Activated naive CD8-positive, alpha-beta T cell treated with anti-CD3 and anti-CD28 coated beads, Interleukin-2, amount 10 ng/mL, durations not matched to agents 7 days and 5 days (primary cell): ENCODE data around the gene TM4SF4. TPM values are rescaled to one million over a fixed set of nuclear protein-coding genes. Genes with fewer than 3 reads are reported as not detected.
"Not testable (repeated sequence)": the region's sequence is repeated elsewhere in the genome, so short reads cannot be mapped to it uniquely, and the experiment has no call there.

Experiments used
- ATAC-seq: fragments of 150-1000 bp; cut with Tn5 transposase; one replicate; pipeline ENCODE4 v1.10.0; 2021; ENCODE audit warnings: low read depth, moderate library complexity
- POLR2A ChIA-PET: fragments of 350-600 bp; sonication (Branson Sonifier 250); formaldehyde crosslinking; loops from one replicate; lab custom pipeline; 2021; ENCODE audit warnings: antibody characterized with exemption; lab: Charles Lee
- DNase-seq: peaks from one replicate; pipeline ENCODE4 v3.0.0; 2021
- H3K27ac Mint-ChIP-seq: one replicate; pipeline ENCODE4 v1.8.0; 2022; ENCODE audit warnings: mild to moderate bottlenecking, mixed read lengths
- H3K27me3 Mint-ChIP-seq: one replicate; pipeline ENCODE4 v1.8.0; 2022; ENCODE audit warnings: mild to moderate bottlenecking, moderate library complexity, mixed read lengths
- H3K36me3 Mint-ChIP-seq: one replicate; pipeline ENCODE4 v1.8.0; 2021; ENCODE audit warnings: mild to moderate bottlenecking, mixed read lengths
- H3K4me1 Mint-ChIP-seq: one replicate; pipeline ENCODE4 v1.8.0; 2021; ENCODE audit warnings: mixed read lengths
- H3K4me3 Mint-ChIP-seq: one replicate; pipeline ENCODE4 v1.8.0; 2022; ENCODE audit warnings: mild to moderate bottlenecking, moderate library complexity, mixed read lengths
- H3K9me3 Mint-ChIP-seq: one replicate; pipeline ENCODE4 v1.8.0; 2021; ENCODE audit warnings: mixed read lengths
- total RNA-seq, 2 experiments: library from RNA; stranded (reverse); gene quantifications; one replicate each; pipeline ENCODE4 v1.2.3, GENCODE V29; 2021

The TM4SF4 gene
- total RNA-seq, 2 experiments from 2014 or later: not detected

DNA sequence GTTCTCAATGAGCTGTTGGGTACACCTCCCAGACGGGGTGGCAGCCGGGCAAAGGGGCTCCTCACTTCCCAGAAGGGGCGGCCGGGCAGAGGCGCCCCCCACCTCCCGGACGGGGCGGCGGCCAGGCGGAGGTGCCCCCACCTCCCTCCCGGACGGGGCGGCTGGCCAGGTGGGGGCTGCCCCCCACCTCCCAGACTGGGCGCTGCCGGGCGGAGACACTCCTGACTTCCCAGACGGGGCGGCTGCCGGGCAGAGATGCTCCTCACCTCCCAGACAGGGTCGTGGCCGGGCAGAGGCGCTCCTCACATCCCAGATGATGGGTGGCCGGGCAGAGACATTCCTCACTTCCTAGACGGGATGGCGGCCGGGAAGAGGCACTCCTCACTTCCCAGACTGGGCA, 29.6 kb upstream of the TM4SF4 start:
- POLR2A ChIA-PET, H3K36me3 Mint-ChIP-seq, H3K4me1 Mint-ChIP-seq, H3K27me3 Mint-ChIP-seq, H3K27ac Mint-ChIP-seq, ATAC-seq, H3K9me3 Mint-ChIP-seq, H3K4me3 Mint-ChIP-seq, DNase-seq: not testable (repeated sequence)

- H3K4me3 Mint-ChIP-seq: no peak overlapping the region
- H3K27me3 Mint-ChIP-seq: peaks cover 2% of the 10 kb centered on the region
- no peaks in the 10 kb centered on the region for H3K4me1 Mint-ChIP-seq
- peaks cover 3% of the 10 kb centered on the region for H3K9me3 Mint-ChIP-seq
- DNase-seq (no peak), ATAC-seq (no peak)
- no peak overlapping the region for H3K27ac Mint-ChIP-seq
- H3K36me3 Mint-ChIP-seq: no peaks in the 10 kb centered on the region
- POLR2A ChIA-PET: no interaction called here
Measured at GRCh38 chr3:149448331-149448831, 26.1 kb upstream of the TM4SF4 start.

- H3K4me3 Mint-ChIP-seq: no peak overlapping the region
- no peak overlapping the region for H3K27ac Mint-ChIP-seq
- H3K27me3 Mint-ChIP-seq: peaks cover 3% of the 10 kb centered on the region
- peaks cover 3% of the 10 kb centered on the region for H3K9me3 Mint-ChIP-seq
- ATAC-seq (no peak), DNase-seq (no peak)
- POLR2A ChIA-PET: no interaction called here
- no peaks in the 10 kb centered on the region for H3K36me3 Mint-ChIP-seq
- H3K4me1 Mint-ChIP-seq: no peaks in the 10 kb centered on the region
Measured at GRCh38 chr3:149449182-149449581, 25.3 kb upstream of the TM4SF4 start.

- no peak for DNase-seq
- H3K27ac Mint-ChIP-seq: no peak overlapping the region
- POLR2A ChIA-PET: no interaction called here
- peaks cover 3% of the 10 kb centered on the region for H3K9me3 Mint-ChIP-seq
- H3K4me3 Mint-ChIP-seq: no peak overlapping the region
- H3K4me1 Mint-ChIP-seq: no peaks in the 10 kb centered on the region
- no peaks in the 10 kb centered on the region for H3K36me3 Mint-ChIP-seq
- ATAC-seq: no peak
- H3K27me3 Mint-ChIP-seq: peaks cover 5% of the 10 kb centered on the region
Measured at GRCh38 chr3:149449799-149450198, 24.7 kb upstream of the TM4SF4 start.

DNA sequence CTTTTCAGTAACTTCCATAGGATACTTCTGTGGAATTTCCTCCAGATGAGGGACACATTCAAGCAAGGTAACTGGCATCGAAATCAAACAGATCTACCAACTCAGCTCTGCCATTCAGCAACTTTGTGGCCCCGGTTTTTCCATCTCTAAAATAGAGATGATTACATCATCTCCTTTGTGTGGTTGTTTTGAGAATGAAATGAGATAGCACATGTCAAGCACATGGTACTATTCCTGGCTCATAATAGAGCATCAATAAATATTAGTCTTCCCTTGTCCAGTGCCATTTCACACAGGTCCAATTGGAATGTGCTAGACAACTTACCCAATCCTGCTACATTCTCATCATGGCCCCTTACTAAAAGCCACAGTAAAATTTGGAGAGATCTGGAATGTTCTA, 24.2 kb upstream of the TM4SF4 start:
- POLR2A ChIA-PET: no interaction called here

DNA sequence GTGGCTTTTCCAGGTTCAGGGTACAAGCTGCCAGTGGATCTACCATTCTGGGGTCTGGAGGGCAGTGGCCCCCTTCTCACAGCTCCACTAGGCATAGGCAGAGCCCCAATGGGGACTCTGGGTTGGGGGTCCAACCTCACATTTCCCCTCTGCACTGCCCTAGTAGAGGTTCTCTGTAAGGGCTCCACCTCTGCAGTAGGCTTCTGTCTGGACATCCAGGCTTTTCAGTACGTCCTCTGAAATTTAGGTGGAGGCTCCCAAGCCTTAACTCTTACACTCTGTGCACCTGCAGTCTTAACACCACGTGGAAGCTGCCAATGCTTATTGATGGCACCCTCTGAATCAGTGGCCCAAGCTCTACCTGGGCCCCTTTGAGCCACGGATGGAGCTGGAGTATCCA, 22.5 kb upstream of the TM4SF4 start:
- H3K9me3 Mint-ChIP-seq: peaks cover 3% of the 10 kb centered on the region
- no peak overlapping the region for H3K27ac Mint-ChIP-seq
- no peaks in the 10 kb centered on the region for H3K36me3 Mint-ChIP-seq
- DNase-seq: no peak
- POLR2A ChIA-PET: no interaction called here
- no peak for ATAC-seq
- H3K4me1 Mint-ChIP-seq: no peaks in the 10 kb centered on the region
- H3K4me3 Mint-ChIP-seq: no peak overlapping the region
- H3K27me3 Mint-ChIP-seq: peaks cover 14% of the 10 kb centered on the region

More for the DNA sequence above, 24.2 kb upstream of the TM4SF4 start:
- peaks cover 3% of the 10 kb centered on the region for H3K9me3 Mint-ChIP-seq
- no peak for DNase-seq
- H3K36me3 Mint-ChIP-seq: no peaks in the 10 kb centered on the region
- no peak overlapping the region for H3K27ac Mint-ChIP-seq
- no peak for ATAC-seq
- H3K4me3 Mint-ChIP-seq: no peak overlapping the region
- H3K4me1 Mint-ChIP-seq: no peaks in the 10 kb centered on the region
- peaks cover 8% of the 10 kb centered on the region for H3K27me3 Mint-ChIP-seq

GRCh38 chr3:149453140-149453805, 21.2 kb upstream of the TM4SF4 start:
- no peak overlapping the region for H3K27ac Mint-ChIP-seq
- no peaks in the 10 kb centered on the region for H3K4me1 Mint-ChIP-seq
- ATAC-seq (no peak), DNase-seq (no peak)
- H3K9me3 Mint-ChIP-seq: peaks cover 3% of the 10 kb centered on the region
- POLR2A ChIA-PET: no interaction called here
- H3K36me3 Mint-ChIP-seq: no peaks in the 10 kb centered on the region
- H3K4me3 Mint-ChIP-seq: no peak overlapping the region
- H3K27me3 Mint-ChIP-seq: peaks cover 17% of the 10 kb centered on the region

DNA sequence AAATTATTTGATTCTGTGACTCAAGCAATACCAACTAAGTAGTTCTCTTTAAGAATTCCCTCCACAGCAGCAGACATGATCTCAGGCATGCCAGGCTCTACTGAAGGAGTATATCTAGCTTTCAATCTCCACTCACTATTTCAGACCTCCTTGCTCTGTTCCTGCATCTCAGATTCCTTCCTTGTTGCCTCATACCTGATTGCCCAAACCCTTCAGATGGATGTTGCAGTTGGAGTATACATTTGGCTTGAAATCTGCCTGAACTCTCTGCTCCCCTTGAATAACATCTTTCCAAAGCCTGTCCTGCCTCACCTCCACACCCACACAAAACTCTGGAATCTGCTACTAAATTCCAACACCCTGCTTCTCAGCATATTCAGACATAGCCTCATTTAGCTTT, 19.8 kb upstream of the TM4SF4 start:
- Mint-ChIP-seq H3K27me3 (peaks cover 17% of the 10 kb centered on the region), H3K36me3 (no peaks in the 10 kb centered on the region)
- POLR2A ChIA-PET: no interaction called here

DNA sequence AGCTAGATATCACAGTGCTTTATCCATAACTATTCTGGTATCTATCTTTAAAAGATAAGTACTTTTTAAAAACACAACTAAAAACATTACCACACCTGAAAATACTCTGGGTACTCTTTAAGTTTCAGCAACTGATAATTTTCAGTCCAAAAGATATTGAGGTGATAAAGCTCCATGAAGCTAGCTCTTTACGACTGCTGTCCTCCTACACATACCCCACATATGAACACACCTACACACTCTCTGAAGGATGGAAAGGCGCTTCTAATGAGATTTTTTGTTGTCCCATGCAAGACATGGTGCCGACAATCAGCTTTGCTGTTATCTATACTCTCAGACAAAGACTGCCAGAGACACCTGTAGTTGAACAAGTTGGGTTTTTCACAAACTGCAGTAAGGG, 19.1 kb upstream of the TM4SF4 start:
- Mint-ChIP-seq H3K27ac (no peak overlapping the region), H3K4me3 (no peak overlapping the region), H3K9me3 (no peaks in the 10 kb centered on the region), H3K4me1 (no peaks in the 10 kb centered on the region), H3K36me3 (no peaks in the 10 kb centered on the region), H3K27me3 (peaks cover 17% of the 10 kb centered on the region)
- ATAC-seq (no peak), DNase-seq (no peak)
- POLR2A ChIA-PET: no interaction called here

More for the DNA sequence above, 19.8 kb upstream of the TM4SF4 start:
- peaks cover 3% of the 10 kb centered on the region for H3K9me3 Mint-ChIP-seq
- no peak for ATAC-seq
- no peak overlapping the region for H3K27ac Mint-ChIP-seq
- H3K4me1 Mint-ChIP-seq: no peaks in the 10 kb centered on the region
- DNase-seq: no peak
- no peak overlapping the region for H3K4me3 Mint-ChIP-seq

- POLR2A ChIA-PET: no interaction called here
- peaks cover 17% of the 10 kb centered on the region for H3K27me3 Mint-ChIP-seq
- DNase-seq (no peak), ATAC-seq (no peak)
- H3K9me3 Mint-ChIP-seq: no peaks in the 10 kb centered on the region
- H3K27ac Mint-ChIP-seq: no peak overlapping the region
- H3K4me1 Mint-ChIP-seq: no peaks in the 10 kb centered on the region
- H3K4me3 Mint-ChIP-seq: no peak overlapping the region
- H3K36me3 Mint-ChIP-seq: no peaks in the 10 kb centered on the region
Measured at GRCh38 chr3:149455989-149456388, 18.5 kb upstream of the TM4SF4 start.

- Mint-ChIP-seq H3K27ac (no peak overlapping the region), H3K4me3 (no peak overlapping the region), H3K4me1 (no peaks in the 10 kb centered on the region), H3K36me3 (no peaks in the 10 kb centered on the region), H3K9me3 (no peaks in the 10 kb centered on the region), H3K27me3 (peaks cover 20% of the 10 kb centered on the region)
- DNase-seq: no peak
- POLR2A ChIA-PET: interaction anchor here (0.6 kb wide), 1 partner anchor 372 kb away, joined by 3 read pairs; no protein-coding TSS in a partner anchor
- ATAC-seq: no peak
Measured at GRCh38 chr3:149459491-149460059, 14.9 kb upstream of the TM4SF4 start.

DNA sequence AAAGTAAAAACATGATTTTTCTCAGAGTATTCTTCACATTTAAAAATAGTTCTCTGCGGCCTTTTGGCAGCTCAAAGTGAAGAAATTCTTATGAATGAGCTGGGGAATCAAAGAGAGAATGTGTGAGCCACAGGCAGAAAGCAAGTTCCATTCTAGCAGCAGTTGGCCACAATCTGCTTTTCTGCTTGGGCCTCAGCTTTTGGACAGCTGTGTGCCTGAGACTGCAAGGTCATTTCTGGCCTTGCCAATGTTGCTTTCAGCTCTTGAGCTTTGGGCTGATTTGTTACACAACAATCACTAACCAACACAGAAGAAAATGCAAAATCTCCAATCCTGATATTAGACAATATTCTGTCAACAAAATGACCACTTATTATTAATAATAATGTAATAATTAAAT, 14.4 kb upstream of the TM4SF4 start:
- POLR2A ChIA-PET: interaction anchor here (0.6 kb wide), 1 partner anchor 373 kb away, joined by 3 read pairs; no protein-coding TSS in a partner anchor
- H3K27me3 Mint-ChIP-seq: peaks cover 17% of the 10 kb centered on the region
- ATAC-seq: no peak

GRCh38 chr3:149462051-149462450, 12.4 kb upstream of the TM4SF4 start:
- Mint-ChIP-seq H3K4me1 (no peaks in the 10 kb centered on the region), H3K4me3 (no peak overlapping the region), H3K27me3 (peaks cover 10% of the 10 kb centered on the region), H3K27ac (no peak overlapping the region), H3K36me3 (no peaks in the 10 kb centered on the region), H3K9me3 (no peaks in the 10 kb centered on the region)
- no peak for ATAC-seq
- POLR2A ChIA-PET: no interaction called here
- DNase-seq: no peak

More for the DNA sequence above, 14.4 kb upstream of the TM4SF4 start:
- H3K9me3 Mint-ChIP-seq: no peaks in the 10 kb centered on the region
- H3K27ac Mint-ChIP-seq: no peak overlapping the region
- H3K4me1 Mint-ChIP-seq: no peaks in the 10 kb centered on the region
- DNase-seq: no peak
- H3K36me3 Mint-ChIP-seq: no peaks in the 10 kb centered on the region
- no peak overlapping the region for H3K4me3 Mint-ChIP-seq

DNA sequence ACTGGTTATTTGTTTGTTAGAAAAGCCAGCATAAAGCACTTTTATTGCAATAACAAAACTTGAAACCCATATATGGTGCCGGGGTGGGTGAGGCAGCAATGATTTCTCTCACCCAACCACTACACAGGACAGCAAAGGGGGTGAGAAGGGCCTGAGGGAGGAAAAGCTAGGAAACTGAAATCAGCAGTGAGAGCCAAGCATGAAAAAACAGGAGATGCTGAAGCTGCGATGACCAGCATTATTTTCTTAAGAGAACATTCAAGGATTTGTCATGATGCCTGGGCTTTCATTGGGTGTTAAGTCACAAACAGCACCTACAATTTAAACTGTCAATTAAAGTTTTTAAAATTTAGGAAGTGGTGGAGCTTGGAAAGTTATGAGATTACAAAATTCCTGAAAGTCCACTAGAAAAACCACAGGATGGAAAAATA, 11.9 kb upstream of the TM4SF4 start:
- H3K36me3 Mint-ChIP-seq: no peaks in the 10 kb centered on the region
- no peak for ATAC-seq
- H3K27ac Mint-ChIP-seq: no peak overlapping the region
- DNase-seq: no peak
- no peaks in the 10 kb centered on the region for H3K9me3 Mint-ChIP-seq
- no peaks in the 10 kb centered on the region for H3K4me1 Mint-ChIP-seq
- H3K27me3 Mint-ChIP-seq: peaks cover 10% of the 10 kb centered on the region
- POLR2A ChIA-PET: no interaction called here
- H3K4me3 Mint-ChIP-seq: no peak overlapping the region
